ENCODE measurements around the gene MYRIP.

DNA sequence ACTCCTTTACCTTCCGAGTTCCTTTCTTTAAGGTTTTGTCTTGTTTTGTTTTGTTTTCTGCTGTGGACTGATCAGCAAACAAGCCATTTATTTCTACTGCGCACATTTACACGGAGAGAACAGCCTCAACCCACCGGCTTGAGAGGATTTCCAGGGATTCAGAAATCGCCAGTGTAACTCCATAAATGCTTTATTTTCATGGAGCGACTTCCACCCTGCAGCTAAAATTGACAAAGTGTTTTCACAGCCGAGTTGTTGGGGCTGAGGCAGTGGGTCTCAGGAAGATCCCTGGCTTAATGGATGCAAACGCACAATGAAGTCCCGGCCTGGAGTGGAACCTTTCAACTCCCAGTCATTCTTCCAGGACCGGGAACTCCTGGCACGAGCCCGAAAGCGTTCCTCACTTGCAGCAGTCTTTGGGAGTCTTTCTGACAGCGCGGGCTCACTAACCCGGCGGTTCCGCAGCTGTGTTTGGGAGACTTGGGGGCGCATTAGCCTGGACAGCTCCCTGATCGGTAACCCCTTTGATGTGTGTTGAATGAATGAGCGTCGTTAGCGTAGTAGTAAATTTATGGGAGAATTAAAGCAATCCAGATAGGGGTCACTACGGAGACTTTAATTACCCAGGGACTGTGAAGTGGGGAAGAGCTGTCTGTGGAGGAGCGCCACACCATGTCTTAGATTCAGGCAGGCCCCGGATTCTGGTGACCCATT is 785 bp upstream of the MYRIP start:
- TF ChIP-seq, protein P1, sequence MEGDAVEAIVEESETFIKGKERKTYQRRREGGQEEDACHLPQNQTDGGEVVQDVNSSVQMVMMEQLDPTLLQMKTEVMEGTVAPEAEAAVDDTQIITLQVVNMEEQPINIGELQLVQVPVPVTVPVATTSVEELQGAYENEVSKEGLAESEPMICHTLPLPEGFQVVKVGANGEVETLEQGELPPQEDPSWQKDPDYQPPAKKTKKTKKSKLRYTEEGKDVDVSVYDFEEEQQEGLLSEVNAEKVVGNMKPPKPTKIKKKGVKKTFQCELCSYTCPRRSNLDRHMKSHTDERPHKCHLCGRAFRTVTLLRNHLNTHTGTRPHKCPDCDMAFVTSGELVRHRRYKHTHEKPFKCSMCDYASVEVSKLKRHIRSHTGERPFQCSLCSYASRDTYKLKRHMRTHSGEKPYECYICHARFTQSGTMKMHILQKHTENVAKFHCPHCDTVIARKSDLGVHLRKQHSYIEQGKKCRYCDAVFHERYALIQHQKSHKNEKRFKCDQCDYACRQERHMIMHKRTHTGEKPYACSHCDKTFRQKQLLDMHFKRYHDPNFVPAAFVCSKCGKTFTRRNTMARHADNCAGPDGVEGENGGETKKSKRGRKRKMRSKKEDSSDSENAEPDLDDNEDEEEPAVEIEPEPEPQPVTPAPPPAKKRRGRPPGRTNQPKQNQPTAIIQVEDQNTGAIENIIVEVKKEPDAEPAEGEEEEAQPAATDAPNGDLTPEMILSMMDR (IDR thresholded peaks at IDR 0.05): no peak
- TF ChIP-seq POLR2A (IDR thresholded peaks at IDR 0.05): no peak
